ENCODE measurements around the gene G0S2. TPM values are rescaled to one million over a fixed set of nuclear protein-coding genes. Genes with fewer than 3 reads are reported as not detected.

Gene G0S2
- polyA plus RNA-seq, 2 of the 4 experiments (the other 2 are of a cell fraction), result 1.1 to 3.0 TPM

GRCh38 chr1:209667708-209668107 lies 7.5 kb upstream of the G0S2 start:
- no peak for TF ChIP-seq EHF (CRISPR knock-in tag; IDR thresholded peaks at IDR 0.05)
- TF ChIP-seq FOXS1 (CRISPR knock-in tag; IDR thresholded peaks at IDR 0.05), result no peak
- TF ChIP-seq NPAS2 (CRISPR knock-in tag; IDR thresholded peaks at IDR 0.05; ENCODE audit: borderline replicate concordance), result no peak
- TF ChIP-seq CHD2 (IDR thresholded peaks at IDR 0.05; ENCODE audit: low read length, partially characterized antibody), result no peak
- no peak for TF ChIP-seq TP53 (CRISPR knock-in tag; IDR thresholded peaks at IDR 0.05)
- TF ChIP-seq KDM1A (IDR thresholded peaks at IDR 0.05; ENCODE audit: low read depth), result no peak
- TF ChIP-seq CBX8 (IDR thresholded peaks at IDR 0.05), result no peak
- no peak for TF ChIP-seq CTCF (IDR thresholded peaks at IDR 0.05)
- no peak for TF ChIP-seq ZFP36 (IDR thresholded peaks at IDR 0.05; ENCODE audit: borderline replicate concordance, partially characterized antibody)
- no peak for TF ChIP-seq CBX2 (IDR thresholded peaks at IDR 0.05; ENCODE audit: borderline replicate concordance, low read depth)
- no peak for TF ChIP-seq NR3C1 (IDR thresholded peaks at IDR 0.05)

DNA sequence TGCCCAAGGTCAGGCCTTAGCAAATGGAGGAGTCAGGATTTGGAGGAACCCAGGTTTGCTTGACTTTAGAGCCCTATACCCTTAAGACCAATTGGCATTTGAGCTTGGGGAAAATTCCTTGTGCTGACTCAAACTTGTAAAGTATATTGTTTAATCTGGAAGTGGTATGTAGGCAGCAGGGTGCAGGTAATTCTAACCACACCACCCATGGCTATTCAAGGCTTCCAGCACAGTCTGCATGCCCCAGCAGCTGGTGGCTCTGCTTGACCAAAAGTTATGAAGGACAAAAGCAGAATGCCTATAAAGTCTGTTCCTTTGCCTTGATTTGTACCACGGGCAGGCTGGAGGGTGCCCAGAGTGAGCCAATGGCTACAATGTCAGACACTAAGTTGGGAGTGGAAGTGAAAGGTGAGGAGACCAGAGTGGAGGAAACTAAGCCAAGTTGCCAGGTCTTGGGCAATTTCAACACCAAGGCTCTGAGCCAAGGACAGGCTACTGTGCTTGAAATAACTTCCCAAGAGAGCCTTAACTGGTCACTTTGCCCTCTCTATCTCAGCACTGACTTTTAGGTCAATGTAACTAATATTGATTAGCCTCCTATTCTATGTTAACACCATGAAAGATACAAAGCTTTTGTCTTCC lies 4.7 kb upstream of the G0S2 start:
- no peak for FAIRE-seq
- CTCF ChIA-PET, result interaction anchor here (0.9 to 1.0 kb wide), 2 partner anchors 12 to 86 kb away, joined by 3 read pairs; no protein-coding TSS in a partner anchor
- WGBS (ENCODE audit: missing lambda C conversion rate), result 25% methylated on average over 1 of the region's 1 CpG
- POLR2A ChIA-PET, result no interaction called here
- Histone ChIP-seq H3K4me1 (peaks cover 17% of the 10 kb centered on the region; the same call in 2 of the 3 replicates), H3K27ac (no peak overlapping the region), H3K4me3 (no peak overlapping the region), H3K4me2 (no peak overlapping the region; the same call in 2 of the 3 replicates), H3K9me3 (no peaks in the 10 kb centered on the region)
- no peak for ATAC-seq
- TF ChIP-seq MYC (IDR thresholded peaks at IDR 0.05; ENCODE audit: borderline replicate concordance, low read length) (no peak), ZSCAN20 (CRISPR knock-in tag; IDR thresholded peaks at IDR 0.05) (no peak), HDAC2 (IDR thresholded peaks at IDR 0.05) (no peak), TFCP2L1 (CRISPR knock-in tag; IDR thresholded peaks at IDR 0.05) (no peak), KDM5A (IDR thresholded peaks at IDR 0.05) (no peak), E2F6 (IDR thresholded peaks at IDR 0.05; ENCODE audit: borderline replicate concordance, low read depth) (no peak), BCL3 (IDR thresholded peaks at IDR 0.05) (no peak), ZNF302 (CRISPR knock-in tag; IDR thresholded peaks at IDR 0.05) (no peak), ZFP36 (IDR thresholded peaks at IDR 0.05; ENCODE audit: borderline replicate concordance, partially characterized antibody) (no peak), CBX2 (IDR thresholded peaks at IDR 0.05; ENCODE audit: borderline replicate concordance, low read depth) (no peak), CEBPB (IDR thresholded peaks at IDR 0.05) (no peak), HOXA7 (CRISPR knock-in tag; IDR thresholded peaks at IDR 0.05) (no peak), POLR2AphosphoS2 (conservative IDR thresholded peaks at IDR 0.05; ENCODE audit: low read length) (no peak), EHMT2 (IDR thresholded peaks at IDR 0.05; ENCODE audit: low read depth) (no peak), CBX8 (IDR thresholded peaks at IDR 0.05) (no peak), RAD21 (conservative IDR thresholded peaks at IDR 0.05 in 1 of 2, IDR thresholded peaks at IDR 0.05 in 1 of 2) (no peak), ZC3H11A (IDR thresholded peaks at IDR 0.05) (no peak), ATOH8 (CRISPR knock-in tag; IDR thresholded peaks at IDR 0.05; ENCODE audit: low read depth) (no peak), FOSB (CRISPR knock-in tag; IDR thresholded peaks at IDR 0.05) (no peak)
- no peak for DNase-seq (ENCODE audit: low read depth in 1 of 2, low spot score in 1 of 2)

More at GRCh38 chr1:209667708-209668107, 7.5 kb upstream of the G0S2 start:
- Histone ChIP-seq H3K9me3 (no peaks in the 10 kb centered on the region), H3K4me1 (peaks cover 8% of the 10 kb centered on the region), H3K27ac (no peak overlapping the region), H3K4me3 (no peak overlapping the region), H3K4me2 (no peak overlapping the region)
- POLR2A ChIA-PET, result no interaction called here
- DNase-seq (ENCODE audit: low read depth in 1 of 2, low spot score in 1 of 2), result no peak
- no peak for ATAC-seq
- 60% methylated on average over 4 of the region's 4 CpGs for WGBS (ENCODE audit: missing lambda C conversion rate)
- no peak for FAIRE-seq
- CTCF ChIA-PET, result interaction anchor here (0.6 to 0.8 kb wide), 2 partner anchors 12 to 226 kb away, joined by 3 read pairs; no protein-coding TSS in a partner anchor

Measured in A549 (cell line).